ENCODE results near the gene ZNF638.
A peak's percentile ranks its signal among the peaks of the same experiment; 100 is the strongest.

The ZNF638 gene, protein sequence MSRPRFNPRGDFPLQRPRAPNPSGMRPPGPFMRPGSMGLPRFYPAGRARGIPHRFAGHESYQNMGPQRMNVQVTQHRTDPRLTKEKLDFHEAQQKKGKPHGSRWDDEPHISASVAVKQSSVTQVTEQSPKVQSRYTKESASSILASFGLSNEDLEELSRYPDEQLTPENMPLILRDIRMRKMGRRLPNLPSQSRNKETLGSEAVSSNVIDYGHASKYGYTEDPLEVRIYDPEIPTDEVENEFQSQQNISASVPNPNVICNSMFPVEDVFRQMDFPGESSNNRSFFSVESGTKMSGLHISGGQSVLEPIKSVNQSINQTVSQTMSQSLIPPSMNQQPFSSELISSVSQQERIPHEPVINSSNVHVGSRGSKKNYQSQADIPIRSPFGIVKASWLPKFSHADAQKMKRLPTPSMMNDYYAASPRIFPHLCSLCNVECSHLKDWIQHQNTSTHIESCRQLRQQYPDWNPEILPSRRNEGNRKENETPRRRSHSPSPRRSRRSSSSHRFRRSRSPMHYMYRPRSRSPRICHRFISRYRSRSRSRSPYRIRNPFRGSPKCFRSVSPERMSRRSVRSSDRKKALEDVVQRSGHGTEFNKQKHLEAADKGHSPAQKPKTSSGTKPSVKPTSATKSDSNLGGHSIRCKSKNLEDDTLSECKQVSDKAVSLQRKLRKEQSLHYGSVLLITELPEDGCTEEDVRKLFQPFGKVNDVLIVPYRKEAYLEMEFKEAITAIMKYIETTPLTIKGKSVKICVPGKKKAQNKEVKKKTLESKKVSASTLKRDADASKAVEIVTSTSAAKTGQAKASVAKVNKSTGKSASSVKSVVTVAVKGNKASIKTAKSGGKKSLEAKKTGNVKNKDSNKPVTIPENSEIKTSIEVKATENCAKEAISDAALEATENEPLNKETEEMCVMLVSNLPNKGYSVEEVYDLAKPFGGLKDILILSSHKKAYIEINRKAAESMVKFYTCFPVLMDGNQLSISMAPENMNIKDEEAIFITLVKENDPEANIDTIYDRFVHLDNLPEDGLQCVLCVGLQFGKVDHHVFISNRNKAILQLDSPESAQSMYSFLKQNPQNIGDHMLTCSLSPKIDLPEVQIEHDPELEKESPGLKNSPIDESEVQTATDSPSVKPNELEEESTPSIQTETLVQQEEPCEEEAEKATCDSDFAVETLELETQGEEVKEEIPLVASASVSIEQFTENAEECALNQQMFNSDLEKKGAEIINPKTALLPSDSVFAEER (N-terminal part only)

DNA sequence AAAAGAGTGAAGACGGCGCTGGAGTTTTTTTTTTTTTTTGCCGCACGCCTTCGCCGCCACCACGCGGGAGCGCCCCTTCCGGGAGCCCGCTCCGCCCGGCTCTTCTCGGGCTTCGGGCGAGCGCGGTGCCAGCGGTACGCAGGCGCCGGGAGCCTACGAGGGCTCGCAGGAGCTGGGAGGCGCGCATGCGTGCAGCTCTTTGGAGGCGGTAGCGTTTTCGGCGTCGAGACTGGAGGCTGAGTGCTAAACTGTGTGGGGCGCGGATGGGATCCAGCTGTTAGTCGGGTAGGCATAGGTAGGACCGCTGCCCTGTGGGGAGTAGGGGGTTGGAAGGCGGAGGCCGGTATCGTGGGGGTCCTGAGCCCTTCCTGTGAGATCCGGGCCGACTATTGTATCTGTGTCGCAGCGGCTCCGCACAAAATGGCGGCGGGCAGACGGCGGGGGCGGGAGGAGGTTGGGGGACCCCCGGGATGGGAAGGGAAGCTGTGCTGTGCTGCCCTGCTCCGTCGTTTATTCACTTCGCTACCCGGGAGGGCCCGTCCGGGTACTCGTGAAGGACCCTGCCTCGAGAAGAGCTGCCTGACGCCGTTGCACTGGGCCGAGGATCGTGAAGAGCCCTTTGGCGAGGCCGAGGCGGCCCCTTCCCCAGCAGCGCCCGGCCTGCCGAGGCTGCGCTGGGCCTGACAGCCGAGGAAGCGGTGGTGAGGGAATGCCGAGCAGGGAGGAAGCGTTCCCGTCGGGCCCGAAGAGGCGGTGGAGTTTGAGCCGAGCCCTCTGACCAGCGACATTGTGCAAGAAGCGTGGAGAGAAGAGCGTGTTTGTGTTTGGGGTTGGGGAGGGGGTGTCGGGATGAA, at the start of gene ZNF638:
ZNF638 (plus strand) TSS at position 202 of the 854 bp plus-strand sequence. CDS start 17,173 bp downstream, outside the sequence.
- TF ChIP-seq, protein P1, sequence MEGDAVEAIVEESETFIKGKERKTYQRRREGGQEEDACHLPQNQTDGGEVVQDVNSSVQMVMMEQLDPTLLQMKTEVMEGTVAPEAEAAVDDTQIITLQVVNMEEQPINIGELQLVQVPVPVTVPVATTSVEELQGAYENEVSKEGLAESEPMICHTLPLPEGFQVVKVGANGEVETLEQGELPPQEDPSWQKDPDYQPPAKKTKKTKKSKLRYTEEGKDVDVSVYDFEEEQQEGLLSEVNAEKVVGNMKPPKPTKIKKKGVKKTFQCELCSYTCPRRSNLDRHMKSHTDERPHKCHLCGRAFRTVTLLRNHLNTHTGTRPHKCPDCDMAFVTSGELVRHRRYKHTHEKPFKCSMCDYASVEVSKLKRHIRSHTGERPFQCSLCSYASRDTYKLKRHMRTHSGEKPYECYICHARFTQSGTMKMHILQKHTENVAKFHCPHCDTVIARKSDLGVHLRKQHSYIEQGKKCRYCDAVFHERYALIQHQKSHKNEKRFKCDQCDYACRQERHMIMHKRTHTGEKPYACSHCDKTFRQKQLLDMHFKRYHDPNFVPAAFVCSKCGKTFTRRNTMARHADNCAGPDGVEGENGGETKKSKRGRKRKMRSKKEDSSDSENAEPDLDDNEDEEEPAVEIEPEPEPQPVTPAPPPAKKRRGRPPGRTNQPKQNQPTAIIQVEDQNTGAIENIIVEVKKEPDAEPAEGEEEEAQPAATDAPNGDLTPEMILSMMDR (conservative IDR thresholded peaks at IDR 0.05) = peak; percentile 86
- peak; percentile 40 for TF ChIP-seq ZFX (IDR thresholded peaks at IDR 0.05)
- peak within 1 kb of the TSS; percentile 84 for H3K27ac ChIP-seq

DNA sequence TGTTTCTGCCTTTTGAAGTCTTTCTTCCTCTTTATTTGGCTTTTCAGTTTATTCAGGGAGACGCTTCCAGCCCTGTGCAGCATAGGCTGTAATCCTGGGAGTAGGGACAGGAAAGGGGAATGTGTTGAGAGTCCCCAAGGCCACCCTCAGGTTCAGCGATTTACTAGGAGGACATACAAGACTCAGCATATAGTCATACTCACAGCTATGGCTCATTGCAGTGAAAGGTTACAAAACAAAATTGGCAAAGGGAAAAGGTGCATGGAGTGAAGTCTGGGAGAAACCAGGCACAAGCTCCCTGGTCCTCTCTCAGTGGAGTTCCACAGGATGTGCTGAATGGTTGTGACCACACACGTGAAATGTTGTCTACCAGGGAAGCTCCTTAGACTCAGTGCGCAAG, 49.6 kb upstream of the ZNF638 start:
- no peak overlapping the region for H3K27ac ChIP-seq
- TF ChIP-seq, protein P1 (conservative IDR thresholded peaks at IDR 0.05) = no peak
- TF ChIP-seq ZFX (IDR thresholded peaks at IDR 0.05) = no peak

DNA sequence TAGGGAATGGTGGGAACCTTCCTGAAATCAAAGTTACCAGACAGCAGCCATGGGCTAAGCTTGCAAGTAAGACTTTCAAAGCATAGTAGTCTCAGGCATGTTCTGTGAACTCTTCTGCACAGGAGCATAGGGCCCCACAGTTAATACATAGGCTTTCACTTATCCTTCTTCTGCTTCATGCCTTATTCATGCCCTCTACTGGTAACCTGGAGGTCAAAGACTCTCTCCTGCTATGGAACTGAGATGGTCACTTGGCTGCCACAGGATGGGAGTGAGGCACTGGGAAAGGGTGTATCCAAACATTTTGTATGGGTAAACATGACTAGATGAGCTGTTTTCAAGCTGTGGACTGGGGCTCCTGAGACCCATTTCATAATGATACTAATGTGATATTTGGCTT, 49.1 kb upstream of the ZNF638 start:
- no peak for TF ChIP-seq ZFX (IDR thresholded peaks at IDR 0.05)
- TF ChIP-seq, protein P1 (conservative IDR thresholded peaks at IDR 0.05) = peak; percentile 16
- H3K27ac ChIP-seq = no peak overlapping the region

DNA sequence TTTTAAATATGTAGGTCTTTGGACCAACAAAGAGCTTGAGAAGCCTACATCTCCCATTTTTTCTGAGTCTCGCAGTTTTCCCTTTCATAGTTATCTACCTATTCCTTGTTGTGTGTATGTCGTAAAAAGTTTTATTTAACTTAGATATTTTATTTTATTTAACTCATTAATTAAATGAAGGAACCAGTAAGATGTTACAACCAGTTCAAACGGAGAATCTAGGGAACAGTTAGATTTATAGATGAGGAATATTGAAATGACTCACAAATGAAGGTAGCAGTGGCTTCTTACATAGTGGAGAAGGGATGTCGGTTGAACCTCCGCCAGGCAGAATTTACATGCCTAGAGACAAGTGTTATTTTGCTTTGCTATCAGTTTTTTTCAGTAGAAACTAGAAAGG, 48.5 kb upstream of the ZNF638 start:
- no peak overlapping the region for H3K27ac ChIP-seq
- no peak for TF ChIP-seq ZFX (IDR thresholded peaks at IDR 0.05)
- TF ChIP-seq, protein P1 (conservative IDR thresholded peaks at IDR 0.05) = no peak

DNA sequence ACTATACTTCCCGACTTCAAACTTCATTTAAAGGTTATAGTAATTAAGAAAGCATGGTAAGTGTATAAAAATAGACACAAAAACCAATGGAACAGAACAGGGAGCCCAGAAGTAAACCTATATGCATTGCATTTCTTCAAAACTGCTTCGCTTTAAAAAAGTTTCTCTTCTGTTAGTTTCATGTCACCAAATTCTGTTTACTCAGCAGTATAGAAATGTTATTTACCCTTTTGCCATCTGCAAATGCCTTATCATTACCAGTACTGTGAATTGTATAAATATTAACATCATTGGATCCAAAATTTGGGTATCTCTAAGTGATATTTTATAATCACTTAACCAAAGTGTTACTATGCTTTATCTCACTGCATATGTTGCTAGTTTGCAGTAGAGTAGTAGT, 45.9 kb upstream of the ZNF638 start:
- TF ChIP-seq, protein P1 (conservative IDR thresholded peaks at IDR 0.05) = no peak
- no peak for TF ChIP-seq ZFX (IDR thresholded peaks at IDR 0.05)
- no peak overlapping the region for H3K27ac ChIP-seq

DNA sequence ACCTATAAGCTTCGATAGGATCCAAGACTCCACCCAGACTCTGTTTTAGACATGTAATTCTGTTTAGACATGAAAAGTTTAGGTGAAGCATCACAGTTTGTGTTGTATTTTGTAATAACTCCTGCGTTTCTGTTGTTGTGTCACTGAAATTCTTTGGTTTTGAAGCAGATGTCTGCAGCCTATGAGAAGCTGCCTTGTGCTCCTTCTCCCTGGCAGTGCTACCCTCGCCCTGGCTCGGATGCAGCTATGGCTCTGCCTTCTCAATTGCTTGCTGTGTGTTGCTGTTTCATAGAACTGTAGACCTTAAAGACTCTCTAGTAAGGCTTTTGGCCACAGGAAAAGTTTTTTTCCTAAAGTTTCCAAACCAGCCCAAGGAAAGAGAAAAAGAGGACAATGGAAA, 40.2 kb upstream of the ZNF638 start:
- no peak for TF ChIP-seq ZFX (IDR thresholded peaks at IDR 0.05)
- TF ChIP-seq, protein P1 (conservative IDR thresholded peaks at IDR 0.05) = no peak
- H3K27ac ChIP-seq = no peak overlapping the region

Data from C4-2B (cell line).